Esophagus muscularis mucosa (tissue), 4 donors: Measurements from ENCODE around the gene ATP5F1E. TPM values are rescaled to one million over a fixed set of nuclear protein-coding genes. Genes with fewer than 3 reads are reported as not detected.

Experiments used
- DNase-seq: peaks from one replicate; pipeline ENCODE4 v3.0.0-alpha.2; 2017; ENCODE audit errors: extremely low spot score
- H3K27ac ChIP-seq, 4 donors: fragments of 200-600 bp; sonication (generic); replicated peaks in 1 of 4; 1 replicate in 3 of 4; 2 replicates in 1 of 4; pipeline ENCODE4 v1.5.1; 2016 to 2019; ENCODE audit warnings: mild to moderate bottlenecking in 1 of 4
- H3K27me3 ChIP-seq, 4 donors: fragments of 200-600 bp; sonication (generic); one replicate each; pipeline versions ENCODE4 v1.5.1 to v1.6.0; 2016 to 2019
- H3K36me3 ChIP-seq, 4 donors: fragments of 200-600 bp; sonication (generic); one replicate each; pipeline ENCODE4 v1.5.1; 2016 to 2019
- H3K4me1 ChIP-seq, 4 donors: fragments of 200-600 bp; sonication (generic); one replicate each; pipeline ENCODE4 v1.5.1; 2016 to 2019
- H3K4me3 ChIP-seq, 4 donors: fragments of 200-600 bp; sonication (generic); 1 replicate in 2 of 4; 2 replicates in 2 of 4; pipeline ENCODE4 v1.5.1; 2016 to 2019; ENCODE audit warnings: mild to moderate bottlenecking in 4 of 4, moderate library complexity in 1 of 4
- H3K9me3 ChIP-seq, 4 donors: fragments of 200-600 bp; sonication (generic); 1 replicate in 3 of 4; 2 replicates in 1 of 4; pipeline ENCODE4 v1.5.1; 2016 to 2019
- EP300 ChIP-seq: sonication (generic); formaldehyde crosslinking; IDR thresholded peaks from one replicate; pipeline ENCODE4 v1.6.1; 2017; ENCODE audit warnings: antibody characterized with exemption
- POLR2A ChIP-seq: fragments of 450-650 bp; IDR thresholded peaks from one replicate; pipeline ENCODE4 v1.6.1; 2017; ENCODE audit warnings: antibody characterized with exemption, moderate library complexity, mild to moderate bottlenecking, low read depth
- POLR2AphosphoS5 ChIP-seq, 2 donors: sonication (generic); formaldehyde crosslinking; IDR thresholded peaks; one replicate each; pipeline ENCODE4 v1.6.1; 2017; ENCODE audit warnings: antibody characterized with exemption in 2 of 2
- WGBS: methylation state at CpG from one replicate; pipeline ENCODE4 v1.1.5; 2018; 5-methylcytosine and 5-hydroxymethylcytosine counted together
- intact Hi-C: fragments of 100-400 bp; cut with DNase I; formaldehyde crosslinking; loops from one replicate; pipeline ENCODE4 v1.15.1; 2023
- total RNA-seq, 4 donors: library from RNA; depleted of rRNA; stranded (reverse); fragments of >200 nt; gene quantifications; one replicate each; pipeline versions ENCODE4 v1.1.0 to v1.2.1, GENCODE V29; 2016
- TF ChIP-seq, protein P1 (sequence below), 3 experiments: fragments of 200-600 bp in 2 of 3; fragments of 450-650 bp in 1 of 3; sonication (generic) in 2 of 3; IDR thresholded peaks; one replicate each; pipeline ENCODE4 v1.5.1; 2017 to 2019; ENCODE audit warnings: antibody characterized with exemption in 3 of 3, mild to moderate bottlenecking in 2 of 3, moderate library complexity in 1 of 3

Gene ATP5F1E
- total RNA-seq, 4 donors from 2014 or later: 30.8 to 44.0 (median 37.2) TPM

DNA sequence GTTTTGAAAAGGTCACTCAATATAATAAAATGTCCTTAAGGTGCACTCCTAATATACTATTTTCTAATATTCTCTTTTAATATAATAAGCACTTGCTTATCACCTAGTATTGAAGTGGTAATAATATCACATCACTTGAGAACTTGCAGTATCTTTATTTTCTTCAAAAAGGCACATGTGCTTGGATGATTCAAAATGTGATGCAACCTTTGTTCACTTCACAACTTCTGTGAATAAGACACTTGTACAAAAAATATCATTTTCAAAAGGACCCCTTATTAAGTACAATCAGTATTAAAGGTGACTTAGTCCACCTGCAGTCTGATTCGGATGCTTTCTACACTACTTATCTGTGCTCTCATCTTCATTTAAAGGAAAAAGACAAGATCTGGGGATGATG is 7.1 kb upstream of the ATP5F1E start:
- no peaks in the 10 kb centered on the region for H3K27me3 ChIP-seq
- H3K27ac ChIP-seq: no peak overlapping the region
- no peaks in the 10 kb centered on the region for H3K9me3 ChIP-seq
- H3K4me3 ChIP-seq: no peak overlapping the region
- H3K4me1 ChIP-seq: peaks cover 32 to 41% (median 37%) of the 10 kb centered on the region in 4 donors
- no peak for TF ChIP-seq POLR2A
- no peak for TF ChIP-seq POLR2AphosphoS5 (IDR thresholded peaks at IDR 0.05)
- TF ChIP-seq EP300: no peak
- TF ChIP-seq, protein P1, sequence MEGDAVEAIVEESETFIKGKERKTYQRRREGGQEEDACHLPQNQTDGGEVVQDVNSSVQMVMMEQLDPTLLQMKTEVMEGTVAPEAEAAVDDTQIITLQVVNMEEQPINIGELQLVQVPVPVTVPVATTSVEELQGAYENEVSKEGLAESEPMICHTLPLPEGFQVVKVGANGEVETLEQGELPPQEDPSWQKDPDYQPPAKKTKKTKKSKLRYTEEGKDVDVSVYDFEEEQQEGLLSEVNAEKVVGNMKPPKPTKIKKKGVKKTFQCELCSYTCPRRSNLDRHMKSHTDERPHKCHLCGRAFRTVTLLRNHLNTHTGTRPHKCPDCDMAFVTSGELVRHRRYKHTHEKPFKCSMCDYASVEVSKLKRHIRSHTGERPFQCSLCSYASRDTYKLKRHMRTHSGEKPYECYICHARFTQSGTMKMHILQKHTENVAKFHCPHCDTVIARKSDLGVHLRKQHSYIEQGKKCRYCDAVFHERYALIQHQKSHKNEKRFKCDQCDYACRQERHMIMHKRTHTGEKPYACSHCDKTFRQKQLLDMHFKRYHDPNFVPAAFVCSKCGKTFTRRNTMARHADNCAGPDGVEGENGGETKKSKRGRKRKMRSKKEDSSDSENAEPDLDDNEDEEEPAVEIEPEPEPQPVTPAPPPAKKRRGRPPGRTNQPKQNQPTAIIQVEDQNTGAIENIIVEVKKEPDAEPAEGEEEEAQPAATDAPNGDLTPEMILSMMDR (IDR thresholded peaks at IDR 0.05): no peak
- DNase-seq: no peak
- peaks cover 26 to 49% (median 38%) of the 10 kb centered on the region in 4 donors for H3K36me3 ChIP-seq
- intact Hi-C loops: loop anchor here (10.0 kb wide), 1 partner anchor 734 kb away; the partner anchor contains the start of gene RAB22A
- 72% methylated on average over 1 of the region's 1 CpG for WGBS

DNA sequence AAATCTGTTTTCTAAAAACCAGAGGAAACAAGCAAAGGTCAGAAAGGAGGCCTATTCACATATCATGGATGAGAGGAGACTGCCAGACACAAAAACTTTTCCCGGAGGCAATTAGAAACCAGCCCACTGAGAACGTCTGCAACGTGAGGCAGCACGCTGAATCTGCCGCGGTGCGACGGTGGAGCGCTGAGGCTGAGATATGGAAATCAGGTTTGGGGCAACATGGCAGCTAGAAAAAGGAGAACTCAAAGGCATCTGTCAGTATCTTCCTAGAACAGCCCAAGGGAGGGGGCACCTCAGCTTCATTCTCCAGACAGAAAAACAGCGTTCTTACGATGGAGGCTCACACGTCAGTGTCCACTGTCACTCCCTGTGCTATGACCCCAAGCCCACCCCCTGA is 5.3 kb upstream of the ATP5F1E start:
- WGBS: 89% methylated on average over 12 of the region's 12 CpGs
- Histone ChIP-seq H3K27me3 (no peaks in the 10 kb centered on the region), H3K9me3 (no peaks in the 10 kb centered on the region), H3K36me3 (peaks cover 26 to 49% (median 42%) of the 10 kb centered on the region in 4 donors), H3K27ac (no peak overlapping the region), H3K4me1 (peaks cover 27 to 41% (median 33%) of the 10 kb centered on the region in 4 donors), H3K4me3 (no peak overlapping the region)
- peak; percentile 70 for DNase-seq
- TF ChIP-seq EP300 (no peak), POLR2AphosphoS5 (IDR thresholded peaks at IDR 0.05) (no peak), POLR2A (no peak)
- TF ChIP-seq, protein P1 (IDR thresholded peaks at IDR 0.05): no peak
- intact Hi-C loops: loop anchor here (10.0 kb wide), 1 partner anchor 733 kb away; the partner anchor contains the start of gene RAB22A

DNA sequence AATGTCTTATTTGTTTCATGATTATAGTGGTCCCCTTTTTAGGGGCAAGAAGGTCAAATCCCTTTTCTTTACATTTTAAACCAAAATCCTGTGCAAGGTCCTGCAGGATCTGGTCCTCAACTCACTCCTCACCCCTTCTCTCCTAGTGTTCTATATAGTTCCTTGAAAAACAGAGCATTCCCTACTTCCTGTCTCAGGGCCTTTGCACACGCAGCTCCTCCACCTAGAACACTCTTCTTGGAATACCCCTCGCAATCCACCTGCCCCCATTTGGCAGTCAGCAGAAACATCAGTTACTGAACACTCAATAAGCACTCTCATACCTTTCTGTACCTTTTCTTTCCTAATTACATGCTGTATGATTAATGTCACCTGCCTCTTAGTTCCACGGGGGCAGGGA is 3.2 kb upstream of the ATP5F1E start:
- Histone ChIP-seq H3K27me3 (no peaks in the 10 kb centered on the region), H3K36me3 (peaks cover 26 to 49% (median 41%) of the 10 kb centered on the region in 4 donors), H3K4me3 (no peak overlapping the region), H3K9me3 (no peaks in the 10 kb centered on the region), H3K27ac (no peak overlapping the region), H3K4me1 (peaks cover 23 to 34% (median 30%) of the 10 kb centered on the region in 4 donors)
- intact Hi-C loops: loop anchor here (10.0 kb wide), 1 partner anchor 731 kb away; the partner anchor contains the start of gene RAB22A
- TF ChIP-seq EP300: no peak
- no peak for TF ChIP-seq POLR2AphosphoS5 (IDR thresholded peaks at IDR 0.05)
- TF ChIP-seq, protein P1 (IDR thresholded peaks at IDR 0.05): no peak
- TF ChIP-seq POLR2A: no peak
- no peak for DNase-seq
- WGBS: 93% methylated on average over 3 of the region's 3 CpGs

DNA sequence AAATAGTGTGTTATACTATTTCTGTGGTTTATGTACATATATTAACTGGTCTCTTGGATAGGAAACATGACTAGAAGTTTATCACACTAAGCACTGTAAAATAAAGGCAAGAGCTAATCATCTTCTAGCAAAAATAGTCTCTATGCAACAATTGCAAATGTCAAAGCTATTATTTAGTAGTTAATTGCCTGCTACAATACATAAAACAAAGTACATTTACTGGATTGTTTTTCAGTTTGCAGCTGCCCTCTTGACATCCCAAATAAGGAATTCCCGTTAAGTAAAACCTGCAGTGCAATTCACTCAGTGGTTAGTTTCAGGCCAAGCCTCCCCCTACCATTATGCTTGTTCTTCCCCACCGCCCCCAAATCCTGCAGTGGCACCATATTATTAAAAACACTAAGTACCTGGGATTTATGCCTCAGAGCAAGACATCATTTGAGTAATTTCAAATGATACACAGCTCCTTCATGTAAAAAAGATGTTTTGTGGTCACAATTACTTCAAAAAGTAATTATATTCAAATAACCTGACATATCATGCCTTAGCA is 1.6 kb upstream of the ATP5F1E start:
- intact Hi-C loops: loop anchor here (5.0 to 10.0 kb wide), 3 partner anchors 51 to 729 kb away; partner anchors contain the start of genes NELFCD and RAB22A
- H3K9me3 ChIP-seq: no peaks in the 10 kb centered on the region
- TF ChIP-seq POLR2A (no peak), POLR2AphosphoS5 (IDR thresholded peaks at IDR 0.05) (no peak), EP300 (no peak)
- TF ChIP-seq, protein P1 (IDR thresholded peaks at IDR 0.05): no peak
- no peaks in the 10 kb centered on the region for H3K27me3 ChIP-seq
- peaks cover 33 to 64% (median 52%) of the 10 kb centered on the region in 4 donors for H3K36me3 ChIP-seq
- peaks cover 28 to 39% (median 35%) of the 10 kb centered on the region in 4 donors for H3K4me1 ChIP-seq
- WGBS: 86% methylated on average over 2 of the region's 2 CpGs
- peak; percentile 12 for DNase-seq
- no peak overlapping the region for H3K27ac ChIP-seq
- no peak overlapping the region for H3K4me3 ChIP-seq
